Progenitor cell of endocrine pancreas (in vitro differentiated cells): Measurements from ENCODE around the gene TTK. TPM values are rescaled to one million over a fixed set of nuclear protein-coding genes. Genes with fewer than 3 reads are reported as not detected.

Experiments
- DNase-seq: peaks from one replicate; pipeline ENCODE4 v3.0.0; 2021; ENCODE audit warnings: low spot score; ENCODE audit not compliant: unreplicated experiment
- H3K27ac Mint-ChIP-seq: 2 replicates; pipeline ENCODE4 v1.8.0; 2021; ENCODE audit warnings: mild to moderate bottlenecking, moderate library complexity, mixed read lengths
- H3K27me3 Mint-ChIP-seq: 2 replicates; pipeline ENCODE4 v1.8.0; 2021; ENCODE audit warnings: mixed read lengths
- H3K36me3 Mint-ChIP-seq: 2 replicates; pipeline ENCODE4 v1.8.0; 2022; ENCODE audit warnings: mixed read lengths; ENCODE audit not compliant: insufficient read depth
- H3K4me1 Mint-ChIP-seq: 2 replicates; pipeline ENCODE4 v1.8.0; 2021; ENCODE audit warnings: low read depth, mixed read lengths
- H3K4me3 Mint-ChIP-seq: 2 replicates; pipeline ENCODE4 v1.8.0; 2021; ENCODE audit warnings: low read depth, mild to moderate bottlenecking, moderate library complexity, mixed read lengths
- H3K9me3 Mint-ChIP-seq: 2 replicates; pipeline ENCODE4 v1.8.0; 2021; ENCODE audit warnings: low read depth, mixed read lengths
- CTCF ChIP-seq: fragments of 200-600 bp; sonication (generic); IDR thresholded peaks from one replicate; pipeline ENCODE4 v1.5.0; 2021; ENCODE audit warnings: antibody characterized with exemption, mild to moderate bottlenecking; ENCODE audit not compliant: unreplicated experiment
- total RNA-seq: library from RNA; stranded (reverse); gene quantifications from 2 replicates; pipeline ENCODE4 v1.2.1, GENCODE V29; 2021

Gene TTK
- total RNA-seq, 1 donor from 2014 or later, result 22.1 TPM

- H3K36me3 Mint-ChIP-seq, result no peaks in the 10 kb centered on the region
- peak overlapping the region; percentile 84 for H3K4me3 Mint-ChIP-seq
- no peaks in the 10 kb centered on the region for H3K9me3 Mint-ChIP-seq
- TF ChIP-seq CTCF, result no peak
- no peak overlapping the region for H3K27ac Mint-ChIP-seq
- peaks cover 12% of the 10 kb centered on the region for H3K4me1 Mint-ChIP-seq
- no peaks in the 10 kb centered on the region for H3K27me3 Mint-ChIP-seq
- DNase-seq, result no peak
These were observed 957 bp downstream of the TTK start for GRCh38 chr6:80005406-80005805.

GRCh38 chr6:80006541-80006940 is 2.1 kb downstream of the TTK start:
- Mint-ChIP-seq H3K9me3 (no peaks in the 10 kb centered on the region), H3K4me1 (peaks cover 13% of the 10 kb centered on the region), H3K27me3 (no peaks in the 10 kb centered on the region), H3K27ac (no peak overlapping the region), H3K4me3 (no peak overlapping the region), H3K36me3 (no peaks in the 10 kb centered on the region)
- no peak for DNase-seq
- no peak for TF ChIP-seq CTCF

- no peak for TF ChIP-seq CTCF
- Mint-ChIP-seq H3K4me1 (peaks cover 21% of the 10 kb centered on the region), H3K9me3 (no peaks in the 10 kb centered on the region), H3K4me3 (no peak overlapping the region), H3K27ac (no peak overlapping the region), H3K36me3 (peaks cover 5% of the 10 kb centered on the region), H3K27me3 (no peaks in the 10 kb centered on the region)
- DNase-seq, result no peak
These were observed 5.1 kb downstream of the TTK start for GRCh38 chr6:80009531-80009930.

- Mint-ChIP-seq H3K9me3 (no peaks in the 10 kb centered on the region), H3K36me3 (peaks cover 5% of the 10 kb centered on the region), H3K27me3 (no peaks in the 10 kb centered on the region), H3K4me3 (no peak overlapping the region), H3K4me1 (peaks cover 21% of the 10 kb centered on the region), H3K27ac (no peak overlapping the region)
- TF ChIP-seq CTCF, result no peak
- no peak for DNase-seq
These were observed 5.8 kb downstream of the TTK start for GRCh38 chr6:80010288-80010687.

- peaks cover 5% of the 10 kb centered on the region for H3K36me3 Mint-ChIP-seq
- DNase-seq, result no peak
- no peak overlapping the region for H3K4me3 Mint-ChIP-seq
- peaks cover 43% of the 10 kb centered on the region for H3K4me1 Mint-ChIP-seq
- no peak overlapping the region for H3K27ac Mint-ChIP-seq
- no peaks in the 10 kb centered on the region for H3K27me3 Mint-ChIP-seq
- H3K9me3 Mint-ChIP-seq, result no peaks in the 10 kb centered on the region
- TF ChIP-seq CTCF, result no peak
These were observed 11.5 kb downstream of the TTK start for GRCh38 chr6:80015839-80016435.
